Peyer's patch (tissue), 4 donors: ENCODE data around the gene FBL.

Experiments used
- CTCF ChIP-seq, 6 experiments: fragments of 450-650 bp in 4 of 6; fragments of 200-600 bp in 2 of 6; sonication (generic) in 1 of 6; IDR thresholded peaks; one replicate each; pipeline ENCODE4 v1.5.1; 2017 to 2019; ENCODE audit warnings: antibody characterized with exemption in 6 of 6, mild to moderate bottlenecking in 3 of 6, moderate library complexity in 1 of 6
- POLR2A ChIP-seq, 2 donors: fragments of 450-650 bp; IDR thresholded peaks; one replicate each; pipeline ENCODE4 v1.5.1; 2017; ENCODE audit warnings: antibody characterized with exemption in 2 of 2, mild to moderate bottlenecking in 2 of 2, moderate library complexity in 2 of 2

GRCh38 chr19:39874404-39874803 is 28.2 kb upstream of the FBL start:
- no peak for TF ChIP-seq POLR2A (IDR thresholded peaks at IDR 0.05)
- no peak for TF ChIP-seq CTCF (IDR thresholded peaks at IDR 0.05)
